ENCODE measurements around the gene ME1. TPM values are rescaled to one million over a fixed set of nuclear protein-coding genes. Genes with fewer than 3 reads are reported as not detected.

Gene ME1
- total and polyA plus RNA-seq, 2 donors (not counting 3 experiments of a cell fraction or from before 2014, with no cell fraction given) = 7.3 to 29.3 TPM

DNA sequence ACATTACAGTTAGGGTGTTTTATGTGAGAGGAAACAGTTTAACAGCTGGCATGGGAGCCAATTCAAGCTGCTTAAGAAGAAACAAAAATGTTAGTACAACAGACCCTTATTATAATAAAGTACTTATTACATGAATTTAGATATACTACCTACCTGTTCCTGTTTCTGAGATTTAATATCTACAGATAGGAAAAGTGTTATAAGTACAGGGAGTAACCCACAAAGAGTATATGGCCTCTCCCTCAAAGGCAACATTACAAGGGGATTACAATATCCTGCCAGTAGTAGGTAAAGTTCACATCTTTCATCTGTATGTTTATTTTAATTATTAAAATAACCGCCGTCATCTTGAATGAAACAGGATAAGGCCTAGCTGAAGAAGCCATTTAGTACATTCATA lies 1.8 kb upstream of the ME1 start:
- Histone ChIP-seq H3K4me2 (ENCODE audit: insufficient read depth, low read length) (no peak overlapping the region), H3K4me1 (ENCODE audit: control insufficient read depth, extremely low read depth, insufficient read depth, low read length) (peaks cover 7% of the 10 kb centered on the region), H4K20me1 (replicated peaks; ENCODE audit: control insufficient read depth, extremely low read depth, insufficient read depth, low read length) (no peaks in the 10 kb centered on the region), H3K79me2 (ENCODE audit: control insufficient read depth, insufficient read depth, low read length) (peaks cover 19% of the 10 kb centered on the region), H2AFZ (ENCODE audit: low read depth, low read length) (no peak overlapping the region), H3K27me3 (ENCODE audit: control insufficient read depth in 2 of 2, insufficient read depth in 2 of 2, low read length in 2 of 2) (no peaks in the 10 kb centered on the region), H3K27ac (ENCODE audit: insufficient read depth, low read depth, low read length) (no peak overlapping the region), H3K9ac (replicated peaks; ENCODE audit: extremely low read depth, insufficient read depth, low read length) (no peak overlapping the region), H3K9me3 (replicated peaks; ENCODE audit: control insufficient read depth, insufficient read depth, low read length) (no peaks in the 10 kb centered on the region), H3K9me1 (replicated peaks; ENCODE audit: control insufficient read depth, extremely low read depth, insufficient read depth, low read length) (no peaks in the 10 kb centered on the region), H3K36me3 (ENCODE audit: control insufficient read depth in 2 of 2, extremely low read depth in 1 of 2, insufficient read depth in 2 of 2, low read length in 2 of 2) (no peaks in the 10 kb centered on the region), H3K4me3 (replicated peaks in 1 of 3; ENCODE audit: insufficient read depth in 1 of 3, low read depth in 1 of 3, low read length in 3 of 3) (no peak overlapping the region)
- no peak for TF ChIP-seq EZH2 (IDR thresholded peaks at IDR 0.05; ENCODE audit: borderline replicate concordance, low read depth, low read length, severe bottlenecking)
- TF ChIP-seq, protein P1, sequence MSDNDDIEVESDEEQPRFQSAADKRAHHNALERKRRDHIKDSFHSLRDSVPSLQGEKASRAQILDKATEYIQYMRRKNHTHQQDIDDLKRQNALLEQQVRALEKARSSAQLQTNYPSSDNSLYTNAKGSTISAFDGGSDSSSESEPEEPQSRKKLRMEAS (IDR thresholded peaks at IDR 0.05; ENCODE audit: insufficient read depth, insufficient read length) = no peak
- TF ChIP-seq POLR2AphosphoS5 (IDR thresholded peaks at IDR 0.05; ENCODE audit: insufficient read depth, low read depth, low read length) = no peak
- TF ChIP-seq, protein P2, sequence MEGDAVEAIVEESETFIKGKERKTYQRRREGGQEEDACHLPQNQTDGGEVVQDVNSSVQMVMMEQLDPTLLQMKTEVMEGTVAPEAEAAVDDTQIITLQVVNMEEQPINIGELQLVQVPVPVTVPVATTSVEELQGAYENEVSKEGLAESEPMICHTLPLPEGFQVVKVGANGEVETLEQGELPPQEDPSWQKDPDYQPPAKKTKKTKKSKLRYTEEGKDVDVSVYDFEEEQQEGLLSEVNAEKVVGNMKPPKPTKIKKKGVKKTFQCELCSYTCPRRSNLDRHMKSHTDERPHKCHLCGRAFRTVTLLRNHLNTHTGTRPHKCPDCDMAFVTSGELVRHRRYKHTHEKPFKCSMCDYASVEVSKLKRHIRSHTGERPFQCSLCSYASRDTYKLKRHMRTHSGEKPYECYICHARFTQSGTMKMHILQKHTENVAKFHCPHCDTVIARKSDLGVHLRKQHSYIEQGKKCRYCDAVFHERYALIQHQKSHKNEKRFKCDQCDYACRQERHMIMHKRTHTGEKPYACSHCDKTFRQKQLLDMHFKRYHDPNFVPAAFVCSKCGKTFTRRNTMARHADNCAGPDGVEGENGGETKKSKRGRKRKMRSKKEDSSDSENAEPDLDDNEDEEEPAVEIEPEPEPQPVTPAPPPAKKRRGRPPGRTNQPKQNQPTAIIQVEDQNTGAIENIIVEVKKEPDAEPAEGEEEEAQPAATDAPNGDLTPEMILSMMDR (IDR thresholded peaks at IDR 0.05; ENCODE audit: extremely low read depth in 1 of 2, insufficient read depth in 1 of 2, low read depth in 1 of 2, low read length in 2 of 2) = no peak
- TF ChIP-seq MYC (IDR thresholded peaks at IDR 0.05; ENCODE audit: low read depth, low read length) = no peak
- TF ChIP-seq FOS (IDR thresholded peaks at IDR 0.05; ENCODE audit: borderline replicate concordance, insufficient read depth, low read length) = no peak
- TF ChIP-seq GATA2 (IDR thresholded peaks at IDR 0.05; ENCODE audit: insufficient read depth, insufficient read length, low read depth, low read length) = no peak
- TF ChIP-seq JUN (IDR thresholded peaks at IDR 0.05; ENCODE audit: borderline replicate concordance, insufficient read depth, insufficient read length, low read depth) = no peak
- no peak for TF ChIP-seq POLR2A (IDR thresholded peaks at IDR 0.05; ENCODE audit: low read depth, low read length)
- BruUV-seq (replicated peaks) = no TSS peak
- FAIRE-seq = no peak
- intact Hi-C loops (cut with micrococcal nuclease) (loop anchor here (5.0 to 10.0 kb wide), 3 partner anchors 80 to 1188 kb away; partner anchors contain the start of genes DOP1A, IBTK, PRSS35 and UBE3D), dilution Hi-C loops (cut with MboI; ENCODE audit: extremely low pct_ligation_motif_present, low sequenced_read_pairs) (no loop called here)
- DNase-seq (ENCODE audit: low read depth, low spot score) = no peak
- CTCF ChIA-PET = no interaction called here
- POLR2A ChIA-PET = no interaction called here

Data from endothelial cell of umbilical vein (primary cell).